ENCODE measurements around the gene BCAS1.

The BCAS1 gene

DNA sequence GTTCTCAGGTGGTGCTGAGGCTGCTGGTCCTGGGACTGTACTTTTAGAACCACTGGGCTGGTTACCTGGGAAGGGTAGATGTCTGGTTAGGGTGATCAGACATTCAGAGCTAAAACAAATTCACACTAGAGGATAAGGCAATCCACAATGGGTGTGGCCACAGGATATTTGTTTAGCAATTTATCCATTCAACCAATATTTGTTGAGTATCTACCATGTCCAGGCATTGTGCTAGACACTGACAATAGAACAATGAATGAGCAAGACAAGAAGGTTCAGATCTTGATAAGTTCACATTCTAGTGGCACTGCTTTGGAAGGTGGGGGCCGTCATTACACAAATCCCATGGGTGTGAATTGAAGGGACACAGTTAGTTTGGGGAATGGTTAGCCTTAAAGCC lies 131.7 kb downstream of the BCAS1 start:
- TF ChIP-seq, protein P1, sequence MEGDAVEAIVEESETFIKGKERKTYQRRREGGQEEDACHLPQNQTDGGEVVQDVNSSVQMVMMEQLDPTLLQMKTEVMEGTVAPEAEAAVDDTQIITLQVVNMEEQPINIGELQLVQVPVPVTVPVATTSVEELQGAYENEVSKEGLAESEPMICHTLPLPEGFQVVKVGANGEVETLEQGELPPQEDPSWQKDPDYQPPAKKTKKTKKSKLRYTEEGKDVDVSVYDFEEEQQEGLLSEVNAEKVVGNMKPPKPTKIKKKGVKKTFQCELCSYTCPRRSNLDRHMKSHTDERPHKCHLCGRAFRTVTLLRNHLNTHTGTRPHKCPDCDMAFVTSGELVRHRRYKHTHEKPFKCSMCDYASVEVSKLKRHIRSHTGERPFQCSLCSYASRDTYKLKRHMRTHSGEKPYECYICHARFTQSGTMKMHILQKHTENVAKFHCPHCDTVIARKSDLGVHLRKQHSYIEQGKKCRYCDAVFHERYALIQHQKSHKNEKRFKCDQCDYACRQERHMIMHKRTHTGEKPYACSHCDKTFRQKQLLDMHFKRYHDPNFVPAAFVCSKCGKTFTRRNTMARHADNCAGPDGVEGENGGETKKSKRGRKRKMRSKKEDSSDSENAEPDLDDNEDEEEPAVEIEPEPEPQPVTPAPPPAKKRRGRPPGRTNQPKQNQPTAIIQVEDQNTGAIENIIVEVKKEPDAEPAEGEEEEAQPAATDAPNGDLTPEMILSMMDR (IDR thresholded peaks at IDR 0.05; ENCODE audit: low read length) = no peak
- no peak for TF ChIP-seq EZH2 (IDR thresholded peaks at IDR 0.05; ENCODE audit: borderline replicate concordance, low read length)
- H2AFZ ChIP-seq (ENCODE audit: low read length) = no peak overlapping the region
- H4K20me1 ChIP-seq (ENCODE audit: insufficient read depth, low read length) = no peaks in the 10 kb centered on the region
- H3K9me2 ChIP-seq (ENCODE audit: low read depth, low read length) = no peaks in the 10 kb centered on the region
- H3K79me2 ChIP-seq (ENCODE audit: insufficient read depth, low read length) = no peaks in the 10 kb centered on the region
- no peak overlapping the region; the same call in 1 of the 2 replicates for H3K9ac ChIP-seq (ENCODE audit: low read length)
- H3K9me3 ChIP-seq (ENCODE audit: low read length) = no peaks in the 10 kb centered on the region
- peaks cover 9% of the 10 kb centered on the region; the same call in 1 of the 2 replicates for H3F3A ChIP-seq (ENCODE audit: insufficient read depth, low read length)
- no peak overlapping the region for H3K4me3 ChIP-seq (ENCODE audit: low read depth, low read length, poor library complexity, severe bottlenecking)
- H3K27ac ChIP-seq (ENCODE audit: low read depth, low read length, poor library complexity, severe bottlenecking) = peak overlapping the region; percentile 99
- H3K27me3 ChIP-seq (ENCODE audit: insufficient read depth, low read length) = no peaks in the 10 kb centered on the region
- H3K4me2 ChIP-seq (ENCODE audit: low read length) = no peak overlapping the region
- H3K4me1 ChIP-seq (ENCODE audit: insufficient read depth, low read length, severe bottlenecking) = peaks cover 93% of the 10 kb centered on the region
- H3K36me3 ChIP-seq (ENCODE audit: insufficient read depth, low read length) = no peaks in the 10 kb centered on the region

DNA sequence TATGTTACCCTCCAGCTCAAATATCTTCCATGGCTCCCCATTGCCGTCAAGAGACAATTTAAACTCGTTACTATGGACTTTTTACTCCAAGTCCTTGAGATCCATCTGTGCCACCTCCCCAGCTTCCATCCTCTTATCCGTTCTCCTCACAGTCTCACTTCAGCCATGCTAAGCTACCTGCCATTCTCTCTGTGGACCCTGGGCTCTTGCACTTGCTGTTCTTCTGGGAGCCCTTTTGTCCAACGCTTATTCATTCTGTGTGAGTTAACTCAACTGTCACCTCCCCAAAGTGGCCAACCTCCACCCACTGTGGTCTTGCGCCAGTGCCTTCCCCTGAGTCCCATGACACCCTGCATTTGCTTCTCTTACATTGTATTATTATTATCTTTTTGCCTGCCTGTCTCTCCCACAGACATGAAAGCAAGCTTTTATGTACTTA lies 132.4 kb downstream of the BCAS1 start:
- Histone ChIP-seq H3K4me2 (ENCODE audit: low read length) (no peak overlapping the region), H3K9me3 (ENCODE audit: low read length) (no peaks in the 10 kb centered on the region)
- TF ChIP-seq, protein P1 (IDR thresholded peaks at IDR 0.05; ENCODE audit: low read length) = no peak
- no peak for TF ChIP-seq EZH2 (IDR thresholded peaks at IDR 0.05; ENCODE audit: borderline replicate concordance, low read length)

DNA sequence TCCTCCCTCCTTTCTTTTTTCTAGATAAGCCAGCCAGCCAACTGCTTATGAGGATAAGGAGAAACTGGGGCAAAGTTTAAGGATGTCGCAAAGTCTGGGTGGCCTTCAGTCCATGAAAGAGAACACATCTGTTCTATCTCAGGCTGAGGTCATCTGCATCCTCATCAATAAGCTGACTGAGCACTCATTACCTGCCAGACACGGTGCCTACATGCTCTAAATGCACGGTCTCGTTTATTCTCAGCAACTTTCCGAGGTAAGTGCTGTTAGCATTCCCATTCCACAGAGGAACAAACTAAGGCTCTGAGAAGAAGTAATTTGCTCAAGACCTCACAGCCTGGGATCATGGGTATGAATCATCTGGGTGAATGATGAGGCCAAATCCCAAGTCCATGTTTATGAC lies 133.1 kb downstream of the BCAS1 start:
- no peaks in the 10 kb centered on the region for H3K27me3 ChIP-seq (ENCODE audit: insufficient read depth, low read length)
- H3K9me3 ChIP-seq (ENCODE audit: low read length) = no peaks in the 10 kb centered on the region
- H2AFZ ChIP-seq (ENCODE audit: low read length) = no peak overlapping the region
- TF ChIP-seq, protein P1 (IDR thresholded peaks at IDR 0.05; ENCODE audit: low read length) = no peak
- no peak for TF ChIP-seq EZH2 (IDR thresholded peaks at IDR 0.05; ENCODE audit: borderline replicate concordance, low read length)
- no peaks in the 10 kb centered on the region for H3K36me3 ChIP-seq (ENCODE audit: insufficient read depth, low read length)
- no peak overlapping the region for H3K4me2 ChIP-seq (ENCODE audit: low read length)
- H3K4me3 ChIP-seq (ENCODE audit: low read depth, low read length, poor library complexity, severe bottlenecking) = no peak overlapping the region
- peak overlapping the region; percentile 99 for H3K27ac ChIP-seq (ENCODE audit: low read depth, low read length, poor library complexity, severe bottlenecking)
- H3K9me2 ChIP-seq (ENCODE audit: low read depth, low read length) = no peaks in the 10 kb centered on the region
- no peak overlapping the region for H3K9ac ChIP-seq (ENCODE audit: low read length)
- peaks cover 91% of the 10 kb centered on the region for H3K4me1 ChIP-seq (ENCODE audit: insufficient read depth, low read length, severe bottlenecking)
- H4K20me1 ChIP-seq (ENCODE audit: insufficient read depth, low read length) = no peaks in the 10 kb centered on the region
- H3K79me2 ChIP-seq (ENCODE audit: insufficient read depth, low read length) = no peaks in the 10 kb centered on the region
- H3F3A ChIP-seq (ENCODE audit: insufficient read depth, low read length) = peaks cover 6% of the 10 kb centered on the region; the same call in 1 of the 2 replicates

More for the DNA sequence above, 132.4 kb downstream of the BCAS1 start:
- no peak overlapping the region for H2AFZ ChIP-seq (ENCODE audit: low read length)
- H3K27ac ChIP-seq (ENCODE audit: low read depth, low read length, poor library complexity, severe bottlenecking) = peak overlapping the region; percentile 99
- no peaks in the 10 kb centered on the region for H4K20me1 ChIP-seq (ENCODE audit: insufficient read depth, low read length)
- peaks cover 93% of the 10 kb centered on the region for H3K4me1 ChIP-seq (ENCODE audit: insufficient read depth, low read length, severe bottlenecking)
- H3K9me2 ChIP-seq (ENCODE audit: low read depth, low read length) = no peaks in the 10 kb centered on the region
- H3K79me2 ChIP-seq (ENCODE audit: insufficient read depth, low read length) = no peaks in the 10 kb centered on the region
- no peaks in the 10 kb centered on the region for H3K36me3 ChIP-seq (ENCODE audit: insufficient read depth, low read length)
- H3F3A ChIP-seq (ENCODE audit: insufficient read depth, low read length) = peaks cover 6% of the 10 kb centered on the region; the same call in 1 of the 2 replicates
- H3K4me3 ChIP-seq (ENCODE audit: low read depth, low read length, poor library complexity, severe bottlenecking) = no peak overlapping the region
- no peak overlapping the region for H3K9ac ChIP-seq (ENCODE audit: low read length)
- H3K27me3 ChIP-seq (ENCODE audit: insufficient read depth, low read length) = no peaks in the 10 kb centered on the region
